IPS-18c (cell line): ENCODE results near the gene RSRC1.
"Not testable (repeated sequence)": the region's sequence is repeated elsewhere in the genome, so short reads cannot be mapped to it uniquely, and the experiment has no call there.

Source experiments
- H3K4me3 ChIP-seq: 2 replicates; pipeline ENCODE4 v1.7.0; 2013; ENCODE audit warnings: low read depth, mild to moderate bottlenecking, low read length, moderate library complexity; ENCODE audit not compliant: insufficient read depth
- H3K9me3 ChIP-seq: one replicate; pipeline ENCODE4 v1.6.1; 2013; ENCODE audit warnings: mild to moderate bottlenecking, low read length, moderate library complexity; ENCODE audit not compliant: control insufficient read depth, insufficient read depth

RSRC1 gene

DNA sequence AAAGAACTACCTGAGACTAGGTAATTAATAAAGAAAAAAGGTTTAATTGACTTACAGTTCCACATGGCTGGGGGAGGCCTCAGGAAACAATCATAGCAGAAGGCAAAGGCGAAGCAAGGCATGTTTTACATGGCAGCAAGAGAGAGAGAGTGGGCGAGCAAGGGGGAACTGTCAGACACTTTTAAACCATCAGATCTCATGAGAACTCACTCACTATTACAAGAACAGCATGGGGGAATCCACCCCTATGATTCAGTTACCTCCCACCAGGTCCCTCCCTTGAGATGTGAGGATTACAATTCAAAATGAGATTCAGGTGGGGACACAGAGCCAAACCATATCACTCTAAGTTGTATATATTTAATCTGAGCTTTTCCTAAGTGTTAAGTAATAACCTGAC lies 382.1 kb downstream of the RSRC1 start:
- H3K4me3 ChIP-seq, result no peak overlapping the region
- no peaks in the 10 kb centered on the region for H3K9me3 ChIP-seq

DNA sequence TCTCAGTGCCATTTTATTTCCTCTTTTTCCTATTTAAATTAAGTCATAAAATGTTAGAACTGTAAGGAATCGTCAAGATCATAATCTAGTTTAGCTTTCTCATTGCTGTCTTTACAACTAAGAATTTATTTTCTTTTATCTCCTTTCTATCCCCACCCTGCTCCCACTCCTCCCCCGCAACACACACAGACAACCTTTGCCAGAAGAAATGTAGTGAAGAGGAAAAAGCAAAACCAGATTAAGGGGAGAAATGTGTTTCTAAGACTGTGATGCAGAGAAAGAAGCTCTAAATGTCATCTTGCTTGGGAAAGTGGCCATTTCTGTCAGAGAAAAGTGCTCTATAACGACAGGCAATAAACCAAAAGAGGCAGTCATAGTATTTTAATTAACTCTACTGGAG lies 382.8 kb downstream of the RSRC1 start:
- Histone ChIP-seq H3K4me3 (no peak overlapping the region), H3K9me3 (no peaks in the 10 kb centered on the region)

DNA sequence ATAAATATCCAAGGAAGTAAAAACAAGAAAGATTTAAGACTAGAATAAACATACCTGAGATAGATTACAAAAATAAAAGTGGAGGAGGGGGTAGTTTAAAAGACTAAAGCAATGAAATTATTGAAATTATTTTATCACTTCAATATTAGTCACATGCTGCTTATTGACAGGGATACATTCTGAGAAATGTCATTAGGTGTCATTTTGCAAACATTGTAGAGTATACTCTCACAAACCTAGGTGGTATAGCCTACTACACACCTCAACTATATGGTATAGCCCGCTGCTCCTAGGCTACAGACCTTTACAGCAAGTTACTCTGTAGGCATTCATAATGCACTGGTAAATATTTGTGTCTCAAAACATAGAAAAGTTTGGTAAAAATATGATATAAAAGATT lies 384.0 kb downstream of the RSRC1 start:
- Histone ChIP-seq H3K9me3 (no peaks in the 10 kb centered on the region), H3K4me3 (no peak overlapping the region)

DNA sequence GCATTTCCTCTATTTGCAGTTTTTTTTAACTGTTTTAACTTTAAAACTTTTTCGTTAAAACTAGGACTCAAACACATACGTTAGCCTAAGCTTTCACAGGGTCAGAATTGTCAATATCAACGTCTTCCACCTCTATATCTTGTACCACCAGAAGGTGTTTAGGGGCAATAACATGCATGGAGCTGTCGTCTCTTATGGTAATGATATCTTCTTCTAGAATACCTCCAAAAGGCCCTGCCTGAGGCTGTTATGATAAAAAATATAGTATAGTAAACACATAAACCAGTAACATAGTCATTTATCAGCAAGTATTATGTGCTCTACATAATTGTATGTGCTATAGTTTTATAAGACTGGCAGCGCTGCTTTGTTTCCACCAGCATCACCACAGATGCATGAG lies 384.8 kb downstream of the RSRC1 start:
- H3K9me3 ChIP-seq, result no peaks in the 10 kb centered on the region
- H3K4me3 ChIP-seq, result no peak overlapping the region

DNA sequence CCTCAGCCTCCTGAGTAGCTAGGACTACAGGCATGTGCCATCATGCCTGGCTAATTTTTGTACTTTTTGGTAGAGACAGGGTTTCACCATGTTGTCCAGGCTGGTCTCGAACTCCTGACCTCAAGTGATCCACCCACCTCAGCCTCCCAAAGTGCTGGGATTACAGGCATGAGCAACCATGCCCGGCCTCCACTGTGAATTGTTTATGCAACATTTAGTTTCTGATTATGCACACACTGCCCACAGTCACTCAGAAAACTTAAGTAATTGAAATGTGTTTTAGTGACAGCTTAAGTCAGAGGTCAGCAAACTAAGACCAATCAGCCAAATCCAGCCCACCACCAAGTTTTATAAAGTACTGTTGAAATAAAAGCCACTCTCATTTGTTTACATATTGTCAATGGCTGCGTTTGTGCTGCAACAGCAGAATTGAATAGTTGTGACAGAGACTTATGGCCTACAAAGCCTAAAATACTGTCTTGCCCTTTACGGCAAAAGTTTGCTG lies 385.6 kb downstream of the RSRC1 start:
- not testable (repeated sequence) for H3K9me3 ChIP-seq, H3K4me3 ChIP-seq

DNA sequence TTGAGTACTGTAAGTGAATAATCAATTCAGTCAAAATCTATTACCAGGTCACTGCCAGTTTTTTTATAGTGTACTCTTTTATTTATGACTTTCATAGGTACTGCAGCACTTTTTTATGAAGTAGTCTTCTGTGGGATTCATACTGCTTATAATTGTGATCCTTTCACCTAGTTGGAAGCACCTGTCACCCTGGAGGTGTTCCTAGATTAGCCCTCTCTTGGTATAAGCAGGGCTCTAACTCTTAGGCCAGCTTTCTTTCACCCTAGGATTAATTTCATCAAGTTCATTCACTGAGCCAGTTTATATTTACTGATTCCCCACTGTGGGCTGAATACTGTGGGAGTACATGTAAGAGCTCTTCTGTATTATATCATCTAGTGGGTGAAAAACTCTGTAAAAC lies 395.2 kb downstream of the RSRC1 start:
- Histone ChIP-seq H3K4me3 (no peak overlapping the region), H3K9me3 (no peaks in the 10 kb centered on the region)

DNA sequence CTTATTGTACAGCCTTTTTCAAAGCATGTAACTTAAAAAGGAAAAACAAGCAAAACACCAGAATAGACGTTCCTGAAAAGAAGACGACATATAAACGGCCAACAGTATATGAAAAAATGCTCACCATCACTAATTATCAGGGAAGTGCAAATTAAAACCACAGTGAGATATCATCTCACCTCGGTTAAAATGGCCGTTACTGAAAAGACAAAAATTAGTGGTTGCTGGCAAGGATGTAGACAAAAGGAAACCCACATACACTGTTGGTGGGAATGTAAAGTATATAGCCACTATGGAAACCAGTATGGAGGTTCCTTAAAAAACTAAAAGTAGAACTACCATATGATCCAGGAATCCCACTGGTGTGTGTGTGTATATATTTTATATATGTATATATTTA lies 396.6 kb downstream of the RSRC1 start:
- H3K4me3 ChIP-seq, result no peak overlapping the region

DNA sequence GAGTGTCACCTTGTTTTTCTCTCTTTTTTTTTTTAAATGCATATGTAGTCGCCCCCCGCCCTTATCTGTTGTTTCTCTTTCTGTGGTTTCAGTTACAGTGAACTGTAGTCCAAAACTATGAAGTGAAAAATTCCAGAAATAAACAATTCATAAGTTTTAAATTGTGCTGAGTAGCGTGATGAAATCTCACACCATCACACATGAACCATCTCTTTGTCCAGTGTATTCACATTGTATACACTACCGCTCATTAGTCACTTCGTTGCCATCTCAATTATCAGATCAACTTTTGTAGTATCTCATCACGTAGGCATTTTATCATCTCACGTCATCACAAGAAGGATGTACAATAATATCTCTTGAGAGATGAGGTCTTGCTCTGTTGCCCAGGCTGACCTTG lies 398.6 kb downstream of the RSRC1 start:
- Histone ChIP-seq H3K4me3 (no peak overlapping the region), H3K9me3 (no peaks in the 10 kb centered on the region)

More for the DNA sequence above, 396.6 kb downstream of the RSRC1 start:
- no peaks in the 10 kb centered on the region for H3K9me3 ChIP-seq

DNA sequence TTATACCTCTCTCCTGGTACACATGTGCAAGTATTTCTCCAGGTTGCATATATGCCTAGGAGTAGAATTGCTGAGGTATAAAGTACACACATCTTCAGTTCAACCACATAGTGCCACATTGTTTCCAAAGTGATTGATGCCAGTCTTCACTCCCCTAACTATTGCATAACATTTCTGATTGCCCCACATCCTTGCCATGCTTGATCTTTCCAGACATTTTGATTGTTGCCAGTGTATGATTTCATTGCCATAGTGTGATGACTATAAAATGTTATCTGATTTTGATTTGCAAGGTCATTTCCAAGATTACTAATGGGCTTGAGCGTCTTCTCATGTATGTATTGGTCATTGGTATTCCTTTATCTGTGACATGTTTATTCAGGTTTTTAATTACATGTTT lies 400.0 kb downstream of the RSRC1 start:
- no peaks in the 10 kb centered on the region for H3K9me3 ChIP-seq
- H3K4me3 ChIP-seq, result no peak overlapping the region

DNA sequence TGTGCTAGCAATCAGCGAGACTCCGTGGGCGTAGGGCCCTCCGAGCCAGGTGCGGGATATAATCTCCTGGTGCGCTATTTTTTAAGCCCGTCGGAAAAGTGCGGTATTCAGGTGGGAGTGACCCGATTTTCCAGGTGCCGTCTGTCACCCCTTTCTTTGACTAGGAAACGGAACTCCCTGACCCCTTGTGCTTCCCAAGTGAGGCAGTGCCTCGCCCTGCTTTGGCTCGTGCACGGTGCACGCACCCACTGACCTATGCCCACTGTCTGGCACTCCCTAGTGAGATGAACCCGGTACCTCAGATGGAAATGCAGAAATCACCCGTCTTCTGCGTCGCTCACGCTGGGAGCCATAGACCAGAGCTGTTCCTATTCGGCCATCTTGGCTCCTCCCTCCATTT lies 406.8 kb downstream of the RSRC1 start:
- H3K4me3 ChIP-seq, H3K9me3 ChIP-seq: not testable (repeated sequence)

DNA sequence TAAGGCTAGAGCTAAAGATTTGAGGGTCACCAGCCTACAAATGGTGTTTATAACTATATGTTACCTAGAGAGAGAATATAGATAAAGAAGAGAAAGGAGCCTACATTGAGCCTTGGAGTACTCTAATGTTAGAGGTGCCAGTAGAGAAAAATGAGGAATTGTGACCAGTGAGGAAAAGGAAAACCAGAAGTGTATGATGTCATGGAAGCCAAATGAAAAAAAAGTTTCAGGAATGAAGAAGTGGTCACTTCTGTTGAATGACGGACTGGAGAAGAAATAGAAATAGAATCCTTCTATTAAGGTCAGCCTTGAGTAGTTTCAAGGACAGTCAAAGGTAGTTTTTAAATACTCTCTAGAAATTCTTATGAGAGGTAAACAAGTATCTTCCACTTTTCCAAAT lies 409.9 kb downstream of the RSRC1 start:
- H3K9me3 ChIP-seq, result peaks cover 3% of the 10 kb centered on the region
- no peak overlapping the region for H3K4me3 ChIP-seq

DNA sequence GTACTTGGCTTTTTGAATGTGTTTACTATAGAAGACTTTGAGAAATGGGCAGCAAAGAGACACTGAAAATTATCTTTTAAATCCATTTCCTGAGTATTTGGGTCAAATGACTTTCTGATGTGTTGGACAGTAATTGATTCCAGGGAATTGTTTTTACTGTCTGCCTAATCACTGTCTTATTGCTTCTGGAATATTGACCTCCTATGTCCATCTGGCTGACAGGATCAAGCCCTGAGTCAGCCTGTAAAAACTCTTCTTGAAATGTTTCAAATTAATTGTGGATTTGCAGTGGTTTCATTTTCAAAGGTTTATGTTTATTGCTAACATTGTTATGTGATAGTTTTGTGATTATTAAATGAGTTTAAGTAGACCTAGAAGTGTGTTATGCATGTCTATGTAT lies 410.5 kb downstream of the RSRC1 start:
- Histone ChIP-seq H3K9me3 (peaks cover 3% of the 10 kb centered on the region), H3K4me3 (no peak overlapping the region)

DNA sequence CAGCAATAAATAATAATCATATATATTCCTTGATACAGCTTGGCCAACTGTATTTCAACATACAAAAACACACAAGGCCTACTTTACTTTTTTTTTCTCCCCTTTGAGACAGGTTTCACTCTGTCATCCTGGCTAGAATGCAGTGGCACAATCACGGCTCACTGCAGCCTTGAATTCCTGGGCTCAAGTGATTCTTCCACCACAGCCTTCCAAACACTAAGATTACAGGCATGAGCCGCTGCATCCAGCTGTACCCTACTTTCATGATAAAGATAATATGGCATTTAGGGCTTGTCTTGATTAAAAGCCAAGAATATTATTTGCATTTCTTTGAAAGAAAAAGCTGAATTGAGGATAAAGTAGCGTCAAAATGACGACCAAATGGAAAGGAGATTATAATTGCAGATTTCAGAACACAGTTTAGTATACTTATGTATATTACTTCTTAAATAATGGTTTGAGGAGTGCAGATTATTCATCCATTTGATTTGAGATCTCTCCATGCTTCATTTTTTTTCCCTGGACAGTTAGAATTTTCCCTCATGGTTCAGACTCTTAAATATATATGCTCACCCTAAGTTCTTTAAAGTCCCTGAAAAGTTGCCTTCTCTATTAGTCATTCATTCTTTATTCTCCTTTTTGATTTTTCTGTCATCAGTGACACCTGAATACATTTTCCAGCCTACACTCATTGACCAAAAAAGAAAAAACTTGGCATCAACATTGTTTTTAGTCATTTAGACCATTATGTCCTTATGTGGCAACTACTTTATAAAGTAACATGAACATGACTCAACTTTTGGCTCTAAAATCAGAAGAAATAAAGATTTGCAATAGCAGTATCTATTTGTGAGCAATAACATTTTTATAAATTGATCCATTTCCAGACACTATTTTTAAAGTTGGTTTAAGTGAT lies 412.6 kb downstream of the RSRC1 start:
- Histone ChIP-seq H3K9me3 (peaks cover 3% of the 10 kb centered on the region), H3K4me3 (no peak overlapping the region)

DNA sequence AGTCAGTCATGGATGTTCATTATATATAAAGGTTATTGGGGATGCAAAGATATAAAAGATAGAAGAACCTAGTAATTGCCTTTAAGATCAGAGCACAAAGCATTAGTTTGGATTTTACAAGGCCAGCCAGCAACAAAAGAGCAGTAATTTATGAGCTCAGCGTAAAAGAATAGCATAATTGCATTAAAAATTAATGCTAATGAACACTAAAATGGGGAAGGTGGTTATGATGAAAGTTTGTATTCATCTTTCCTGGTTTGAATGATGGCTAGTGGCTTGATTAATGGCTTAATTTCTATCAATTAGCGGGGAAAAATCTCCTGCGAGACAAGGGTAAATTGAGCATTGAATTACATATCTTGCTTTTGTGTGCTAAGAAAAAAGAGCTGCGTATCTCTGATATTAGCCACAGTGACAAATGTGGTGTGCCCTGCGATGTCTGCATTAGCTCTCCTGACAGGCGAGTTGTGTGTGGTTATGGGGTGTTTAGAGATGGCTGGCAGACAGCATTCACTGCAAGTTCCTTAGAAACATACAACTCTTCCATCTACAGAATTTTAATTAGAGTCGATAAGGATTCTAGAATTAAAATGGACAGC lies 418.3 kb downstream of the RSRC1 start:
- Histone ChIP-seq H3K9me3 (no peaks in the 10 kb centered on the region), H3K4me3 (no peak overlapping the region)

DNA sequence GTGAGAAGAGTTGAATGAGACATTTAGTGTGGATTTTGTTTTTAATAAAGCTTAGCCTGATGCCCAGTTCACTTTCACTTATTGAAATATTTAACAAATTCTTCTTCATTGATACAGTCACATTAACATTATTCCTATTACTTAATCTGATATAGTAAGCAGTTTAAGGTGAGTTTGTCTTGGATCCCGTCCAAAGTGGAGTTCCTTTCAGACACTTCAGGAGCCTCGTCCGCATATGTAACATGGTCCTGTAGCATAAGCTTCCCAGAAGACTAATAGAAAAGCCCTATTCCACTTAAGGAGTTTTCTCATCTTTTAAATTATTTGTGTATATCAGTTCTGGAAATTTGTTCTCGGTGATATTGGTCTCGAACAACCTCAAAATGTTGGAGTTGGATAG lies 421.4 kb downstream of the RSRC1 start:
- H3K9me3 ChIP-seq, result no peaks in the 10 kb centered on the region

DNA sequence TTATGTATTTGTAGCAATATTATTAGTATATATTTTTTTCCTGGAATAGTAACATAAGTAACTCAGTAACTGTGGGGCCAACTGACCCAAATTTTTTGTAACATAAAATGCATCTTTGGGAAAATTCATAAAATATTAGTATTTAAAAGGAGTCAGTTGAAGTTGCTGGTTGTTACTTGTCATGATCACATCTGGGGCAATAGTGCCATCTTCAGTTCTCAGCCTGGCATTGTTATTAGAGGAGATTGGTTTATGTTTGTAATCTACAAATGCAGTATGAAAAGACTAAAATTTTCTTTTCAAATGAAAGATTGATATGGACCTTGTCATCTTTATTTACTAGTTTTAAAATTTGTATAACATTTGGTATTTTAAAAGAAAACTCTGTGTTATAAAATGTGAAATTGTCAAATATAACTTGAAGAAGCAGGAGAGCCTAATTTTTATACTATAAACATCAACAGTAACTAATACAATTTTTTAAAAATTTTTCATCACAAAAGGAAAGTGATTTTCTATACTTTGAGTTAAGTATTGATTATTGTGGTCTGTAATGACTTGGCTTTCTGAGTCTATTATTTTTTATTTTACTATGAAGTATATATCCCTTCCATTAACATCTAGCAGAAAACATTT lies 422.3 kb downstream of the RSRC1 start:
- Histone ChIP-seq H3K4me3 (no peak overlapping the region), H3K9me3 (no peaks in the 10 kb centered on the region)

More for the DNA sequence above, 421.4 kb downstream of the RSRC1 start:
- no peak overlapping the region for H3K4me3 ChIP-seq

DNA sequence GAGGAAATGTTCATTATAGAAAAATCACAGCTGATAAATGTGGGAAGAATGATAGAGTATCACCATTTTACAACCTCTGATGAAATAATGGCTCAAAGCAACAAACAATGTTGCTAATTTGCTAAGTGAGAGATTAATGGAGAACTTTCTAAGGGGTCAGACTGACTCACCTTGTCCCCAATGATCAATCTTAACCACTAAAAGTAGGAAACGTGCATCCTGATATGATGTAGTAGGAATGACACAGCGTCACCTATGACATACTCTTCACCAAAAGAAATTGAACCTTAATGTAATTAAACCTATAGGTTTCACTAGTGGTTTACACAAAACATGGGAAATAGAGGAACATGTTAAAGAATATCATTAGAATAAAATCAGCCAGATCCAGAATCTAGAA lies 426.0 kb downstream of the RSRC1 start:
- no peaks in the 10 kb centered on the region for H3K9me3 ChIP-seq
- no peak overlapping the region for H3K4me3 ChIP-seq

DNA sequence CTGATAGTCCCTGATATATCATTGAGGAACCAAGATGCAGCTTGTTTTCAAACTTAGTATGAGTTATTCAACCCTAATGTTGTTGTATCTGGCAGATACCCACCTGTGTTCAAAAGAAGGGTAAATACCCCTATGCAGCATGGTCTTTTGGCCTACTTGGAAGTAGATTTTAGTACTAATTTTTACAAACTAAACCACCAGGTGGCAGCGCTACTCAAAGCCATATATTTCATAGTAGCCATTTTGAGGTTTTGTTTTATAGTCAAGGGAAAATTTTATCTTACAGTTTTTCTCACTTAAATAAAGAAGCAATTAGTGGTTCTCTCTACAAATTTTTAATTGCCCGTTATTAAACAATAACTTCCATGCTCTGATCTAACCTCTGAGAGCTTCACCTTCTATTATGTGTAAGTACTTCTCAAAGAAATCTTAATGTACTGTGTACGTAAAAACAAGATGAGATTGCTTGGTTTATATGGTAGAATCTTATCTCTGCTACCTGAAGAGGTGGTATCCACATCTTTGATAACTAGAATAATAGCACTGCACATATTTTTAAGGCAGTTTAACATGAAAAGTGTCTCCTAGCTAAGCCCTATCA lies 429.6 kb downstream of the RSRC1 start:
- no peak overlapping the region for H3K4me3 ChIP-seq
- H3K9me3 ChIP-seq, result no peaks in the 10 kb centered on the region
